Endodermal cell (in vitro differentiated cells): ENCODE data around the gene GUCA2A. TPM values are rescaled to one million over a fixed set of nuclear protein-coding genes. Genes with fewer than 3 reads are reported as not detected.
A peak's percentile ranks its signal among the peaks of the same experiment; 100 is the strongest.

Experiments
- DNase-seq: peaks from one replicate; pipeline ENCODE4 v3.0.0-alpha.2; 2017
- H3K27ac ChIP-seq: 2 replicates; pipeline ENCODE4 v1.5.1; 2013; ENCODE audit warnings: mild to moderate bottlenecking, low read depth, low read length, moderate library complexity
- H3K27me3 ChIP-seq: 2 replicates; pipeline ENCODE4 v1.6.1; 2013; ENCODE audit warnings: mild to moderate bottlenecking, low read length, moderate library complexity; ENCODE audit not compliant: insufficient read depth, control insufficient read depth, poor library complexity, severe bottlenecking
- H3K36me3 ChIP-seq: 2 replicates; pipeline ENCODE4 v1.7.0; 2013; ENCODE audit warnings: mild to moderate bottlenecking, low read length, moderate library complexity; ENCODE audit not compliant: control insufficient read depth, insufficient read depth
- H3K4me1 ChIP-seq: one replicate; pipeline ENCODE4 v1.7.0; 2013; ENCODE audit warnings: low read length; ENCODE audit not compliant: control insufficient read depth, insufficient read depth
- H3K4me3 ChIP-seq: 2 replicates; pipeline ENCODE4 v1.5.1; 2013; ENCODE audit warnings: mild to moderate bottlenecking, low read length, moderate library complexity
- H3K9ac ChIP-seq: 2 replicates; pipeline ENCODE4 v1.6.1; 2013; ENCODE audit warnings: mild to moderate bottlenecking, low read length, moderate library complexity; ENCODE audit not compliant: poor library complexity, severe bottlenecking; ENCODE audit errors: extremely low read depth
- H3K9me3 ChIP-seq: 2 replicates; pipeline ENCODE4 v1.6.1; 2013; ENCODE audit warnings: mild to moderate bottlenecking, low read length, moderate library complexity; ENCODE audit not compliant: control insufficient read depth
- H3K27ac Mint-ChIP-seq: 2 replicates; pipeline ENCODE4 v1.8.0; 2020; ENCODE audit warnings: mixed read lengths
- H3K27me3 Mint-ChIP-seq: 2 replicates; pipeline ENCODE4 v1.8.0; 2021; ENCODE audit warnings: mild to moderate bottlenecking, mixed read lengths; ENCODE audit not compliant: insufficient read depth
- H3K36me3 Mint-ChIP-seq: 2 replicates; pipeline ENCODE4 v1.8.0; 2020; ENCODE audit warnings: low read depth, mixed read lengths
- H3K4me1 Mint-ChIP-seq: 2 replicates; pipeline ENCODE4 v1.8.0; 2020; ENCODE audit warnings: mixed read lengths
- H3K4me3 Mint-ChIP-seq: 2 replicates; pipeline ENCODE4 v1.8.0; 2020; ENCODE audit warnings: mild to moderate bottlenecking, moderate library complexity, mixed read lengths
- H3K9me3 Mint-ChIP-seq: 2 replicates; pipeline ENCODE4 v1.8.0; 2020; ENCODE audit warnings: mild to moderate bottlenecking, mixed read lengths
- WGBS, 2 experiments: methylation state at CpG; one replicate each; pipeline versions ENCODE4 v1.1.5 to v1.1.7; 2013; ENCODE audit warnings: missing lambda C conversion rate in 2 of 2, mixed read lengths in 1 of 2; ENCODE audit not compliant: insufficient coverage in 1 of 2, insufficient read length in 1 of 2; 5-methylcytosine and 5-hydroxymethylcytosine counted together
- total RNA-seq, 2 donors: library from RNA; stranded (reverse); fragmentation: NEBNext Ultra II Directional in 1 of 2; extraction: Animal tissue kit (Norgen Biotek cat#: 25700) in 1 of 2; gene quantifications; 2 replicates in 1 of 2; 3 replicates in 1 of 2; pipeline ENCODE4 v1.2.1, GENCODE V29; 2021
- TF ChIP-seq, protein P1 (sequence below): fragments of 200-600 bp; sonication (generic); conservative IDR thresholded peaks from 2 replicates; pipeline ENCODE4 v1.5.0; 2021; ENCODE audit warnings: antibody characterized with exemption, mild to moderate bottlenecking

GUCA2A gene
- total RNA-seq, 2 donors from 2014 or later, result 1.9 TPM; not detected in 1

DNA sequence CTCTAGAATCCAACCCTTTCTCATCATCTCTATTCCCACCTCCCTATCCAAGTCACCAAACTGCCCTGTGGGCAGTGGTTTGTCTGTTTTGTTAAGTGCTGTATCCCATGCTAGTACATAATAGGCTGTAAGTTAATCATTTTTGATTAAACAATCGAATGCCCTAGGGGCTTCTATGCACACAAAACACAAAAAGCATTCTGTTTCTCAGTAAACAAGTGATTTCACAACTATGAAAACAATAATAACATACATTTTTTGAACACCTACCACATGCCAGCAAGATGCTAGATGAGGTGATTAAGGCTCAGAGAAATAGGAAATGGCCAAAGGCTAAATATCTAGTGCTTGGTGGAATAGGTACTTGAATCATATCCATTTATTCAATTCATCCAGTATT, 16.4 kb downstream of the GUCA2A start:
- WGBS, 2 experiments, result 79% methylated on average over 1 of the region's 1 CpG; no CpG with 5 or more reads in 1 of the 2 experiments
- H3K27me3 ChIP-seq, result peaks cover 24% of the 10 kb centered on the region
- H3K27ac ChIP-seq, result no peak overlapping the region
- H3K9me3 ChIP-seq, result no peaks in the 10 kb centered on the region
- Mint-ChIP-seq H3K27ac (no peak overlapping the region), H3K4me1 (no peaks in the 10 kb centered on the region), H3K4me3 (no peak overlapping the region), H3K27me3 (peaks cover 8% of the 10 kb centered on the region), H3K9me3 (no peaks in the 10 kb centered on the region), H3K36me3 (no peaks in the 10 kb centered on the region)
- no peak overlapping the region for H3K4me3 ChIP-seq
- no peak overlapping the region for H3K9ac ChIP-seq
- H3K4me1 ChIP-seq, result no peaks in the 10 kb centered on the region
- no peaks in the 10 kb centered on the region for H3K36me3 ChIP-seq
- TF ChIP-seq, protein P1, sequence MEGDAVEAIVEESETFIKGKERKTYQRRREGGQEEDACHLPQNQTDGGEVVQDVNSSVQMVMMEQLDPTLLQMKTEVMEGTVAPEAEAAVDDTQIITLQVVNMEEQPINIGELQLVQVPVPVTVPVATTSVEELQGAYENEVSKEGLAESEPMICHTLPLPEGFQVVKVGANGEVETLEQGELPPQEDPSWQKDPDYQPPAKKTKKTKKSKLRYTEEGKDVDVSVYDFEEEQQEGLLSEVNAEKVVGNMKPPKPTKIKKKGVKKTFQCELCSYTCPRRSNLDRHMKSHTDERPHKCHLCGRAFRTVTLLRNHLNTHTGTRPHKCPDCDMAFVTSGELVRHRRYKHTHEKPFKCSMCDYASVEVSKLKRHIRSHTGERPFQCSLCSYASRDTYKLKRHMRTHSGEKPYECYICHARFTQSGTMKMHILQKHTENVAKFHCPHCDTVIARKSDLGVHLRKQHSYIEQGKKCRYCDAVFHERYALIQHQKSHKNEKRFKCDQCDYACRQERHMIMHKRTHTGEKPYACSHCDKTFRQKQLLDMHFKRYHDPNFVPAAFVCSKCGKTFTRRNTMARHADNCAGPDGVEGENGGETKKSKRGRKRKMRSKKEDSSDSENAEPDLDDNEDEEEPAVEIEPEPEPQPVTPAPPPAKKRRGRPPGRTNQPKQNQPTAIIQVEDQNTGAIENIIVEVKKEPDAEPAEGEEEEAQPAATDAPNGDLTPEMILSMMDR, result no peak
- no peak for DNase-seq

DNA sequence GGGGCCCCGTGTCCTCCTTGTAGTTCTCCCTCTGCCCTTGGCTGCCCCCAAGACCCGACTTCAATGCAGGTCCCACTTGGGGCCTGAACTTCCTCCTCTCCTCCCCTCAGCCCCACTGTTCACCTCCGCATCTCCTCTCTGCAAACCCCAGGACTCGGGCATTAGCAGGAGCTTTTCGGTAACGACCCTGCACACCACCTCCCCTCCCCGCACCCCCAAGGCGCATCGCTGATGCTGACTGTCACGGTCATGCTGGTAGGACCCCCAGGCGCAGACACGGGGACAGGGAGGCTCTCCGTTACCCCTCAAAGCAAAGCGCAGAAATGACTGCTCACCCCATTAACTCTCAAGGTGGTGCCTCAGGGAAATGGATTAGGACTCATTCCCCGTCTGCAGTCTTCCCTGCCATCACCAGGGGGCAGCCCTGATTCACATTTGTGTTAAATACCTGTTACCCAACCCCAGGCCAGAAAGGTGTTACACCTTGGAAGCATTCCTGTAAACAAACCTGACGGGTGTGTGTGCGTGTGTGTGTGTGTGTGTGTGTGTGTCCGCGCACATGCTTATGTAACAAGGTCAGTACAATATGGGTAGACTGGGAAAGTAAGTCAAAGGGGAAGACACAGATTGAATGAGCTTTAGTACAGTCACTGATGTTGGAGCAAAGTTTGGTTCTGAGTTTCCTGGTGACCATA, 17.8 kb downstream of the GUCA2A start:
- Mint-ChIP-seq H3K36me3 (no peaks in the 10 kb centered on the region), H3K9me3 (no peaks in the 10 kb centered on the region), H3K27me3 (peaks cover 8% of the 10 kb centered on the region), H3K4me3 (no peak overlapping the region), H3K27ac (no peak overlapping the region), H3K4me1 (no peaks in the 10 kb centered on the region)
- Histone ChIP-seq H3K4me1 (no peaks in the 10 kb centered on the region), H3K27me3 (peaks cover 24% of the 10 kb centered on the region), H3K36me3 (no peaks in the 10 kb centered on the region), H3K27ac (no peak overlapping the region), H3K9me3 (no peaks in the 10 kb centered on the region), H3K4me3 (no peak overlapping the region), H3K9ac (no peak overlapping the region)
- DNase-seq, result peak; percentile 97
- TF ChIP-seq, protein P1, result peak; percentile 89
- 48 to 51% methylated on average over 9 to 19 of the region's 19 CpGs for WGBS, 2 experiments

DNA sequence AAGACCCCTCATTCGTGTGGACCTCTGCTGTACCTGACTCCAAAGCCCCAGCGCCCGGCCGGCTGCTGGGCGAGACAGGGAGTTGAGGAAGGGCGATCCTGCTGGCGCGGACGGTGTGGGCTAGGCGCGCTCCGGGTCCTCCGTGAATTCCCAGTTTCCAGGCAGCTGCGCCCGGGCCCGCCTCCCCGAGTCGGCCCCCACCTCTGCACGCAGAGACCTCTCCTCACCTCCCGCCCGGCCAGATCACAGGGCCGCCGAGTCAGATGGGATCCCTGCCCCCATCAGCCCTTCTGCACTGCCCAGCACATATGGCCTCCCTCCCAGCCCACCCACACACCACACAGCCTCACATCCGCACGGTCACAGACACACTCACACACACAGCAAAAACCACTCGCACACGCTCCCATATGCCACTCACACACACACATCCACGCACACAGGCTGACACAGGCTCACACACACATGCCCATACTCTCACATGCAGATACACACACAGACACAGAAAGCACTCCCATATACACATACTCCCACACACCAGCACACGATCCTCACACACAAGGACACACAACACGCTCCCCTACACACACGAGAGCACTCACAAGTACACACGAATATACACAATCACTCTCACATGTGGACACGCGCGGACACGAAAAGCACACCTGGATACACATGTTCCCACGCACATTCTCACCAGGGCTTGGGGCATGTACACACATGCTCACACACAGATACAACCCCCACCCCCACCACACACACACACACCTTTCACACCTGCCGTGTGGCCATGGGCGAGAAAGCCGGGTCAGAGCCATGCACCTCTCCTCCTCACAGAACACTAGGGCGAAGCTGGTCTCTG, 18.6 kb downstream of the GUCA2A start:
- Histone ChIP-seq H3K27ac (no peak overlapping the region), H3K9ac (no peak overlapping the region), H3K36me3 (no peaks in the 10 kb centered on the region), H3K27me3 (peaks cover 24% of the 10 kb centered on the region), H3K4me3 (no peak overlapping the region), H3K4me1 (no peaks in the 10 kb centered on the region), H3K9me3 (no peaks in the 10 kb centered on the region)
- H3K4me1 Mint-ChIP-seq, result no peaks in the 10 kb centered on the region
- peaks cover 8% of the 10 kb centered on the region for H3K27me3 Mint-ChIP-seq
- no peaks in the 10 kb centered on the region for H3K9me3 Mint-ChIP-seq
- 87 to 91% methylated on average over 20 to 41 of the region's 41 CpGs for WGBS, 2 experiments
- no peak overlapping the region for H3K4me3 Mint-ChIP-seq
- no peak overlapping the region for H3K27ac Mint-ChIP-seq
- peak; percentile 35 for DNase-seq
- TF ChIP-seq, protein P1, result no peak
- H3K36me3 Mint-ChIP-seq, result no peaks in the 10 kb centered on the region
